Colonic mucosa (tissue), 4 donors: ENCODE measurements around the gene SMC3. TPM values are rescaled to one million over a fixed set of nuclear protein-coding genes. Genes with fewer than 3 reads are reported as not detected.

Source experiments
- DNase-seq: peaks from one replicate; pipeline ENCODE4 v3.0.0-alpha.2; 2020
- H3K27ac ChIP-seq: fragments of 200-600 bp; one replicate; pipeline ENCODE4 v1.8.0; 2021
- H3K27me3 ChIP-seq: fragments of 200-600 bp; one replicate; pipeline ENCODE4 v1.8.0; 2021
- H3K36me3 ChIP-seq: fragments of 200-600 bp; one replicate; pipeline ENCODE4 v1.8.0; 2021
- H3K4me1 ChIP-seq: fragments of 200-600 bp; one replicate; pipeline ENCODE4 v1.8.0; 2021; ENCODE audit warnings: mild to moderate bottlenecking
- H3K4me3 ChIP-seq: fragments of 200-600 bp; one replicate; pipeline ENCODE4 v1.8.0; 2021
- H3K9ac ChIP-seq, 2 donors: one replicate each; pipeline ENCODE4 v1.7.0; 2013; ENCODE audit warnings: control low read depth in 2 of 2, low read depth in 2 of 2, low read length in 2 of 2
- H3K9me3 ChIP-seq: fragments of 200-600 bp; one replicate; pipeline ENCODE4 v1.8.0; 2021
- intact Hi-C: fragments of 100-400 bp; cut with DNase I; formaldehyde crosslinking; loops from one replicate; pipeline ENCODE4 v1.14.1; 2022
- total RNA-seq, 2 donors: library from RNA; stranded (reverse); fragmentation: NEBNext Ultra II Directional in 1 of 2; extraction: Animal tissue kit (Norgen Biotek cat#: 25700) in 1 of 2; gene quantifications; one replicate each; pipeline ENCODE4 v1.2.1, GENCODE V29; 2021
- TF ChIP-seq, protein P1 (sequence below): fragments of 200-600 bp; IDR thresholded peaks from one replicate; pipeline ENCODE4 v1.8.0; 2022; ENCODE audit warnings: antibody characterized with exemption, mild to moderate bottlenecking
- donor health status: healthy.
- donor health status: DM: no; HTN: no; CAD: no.
- donor health status: DM: no; HTN: no; CAD: no.

Gene SMC3
- total RNA-seq, 2 donors from 2014 or later = 26.9 to 33.0 TPM

DNA sequence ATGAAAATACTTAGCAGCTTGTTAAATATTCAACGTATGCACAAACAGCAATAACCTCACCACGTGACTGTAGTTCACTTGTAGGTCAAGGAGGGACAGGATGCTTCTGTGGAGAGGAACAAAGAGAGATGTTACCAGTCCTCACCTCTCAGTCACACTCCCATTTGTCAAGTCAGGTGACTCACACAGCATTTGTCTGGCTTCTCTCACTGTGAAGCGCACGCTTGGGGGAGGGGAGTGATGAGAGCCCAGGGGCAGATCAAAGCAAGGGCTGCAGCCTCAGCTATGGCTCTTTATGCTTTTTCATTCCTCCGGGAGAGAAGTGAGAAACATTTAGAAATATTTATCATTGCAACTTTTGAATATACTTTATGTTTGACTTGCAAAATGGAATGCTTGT is 73.8 kb downstream of the SMC3 start:
- H3K27ac ChIP-seq = no peak overlapping the region
- peaks cover 10% of the 10 kb centered on the region for H3K4me1 ChIP-seq
- no peaks in the 10 kb centered on the region for H3K9me3 ChIP-seq
- no peak overlapping the region for H3K4me3 ChIP-seq
- no peak for DNase-seq
- peaks cover 49% of the 10 kb centered on the region for H3K27me3 ChIP-seq
- intact Hi-C loops = no loop called here
- no peaks in the 10 kb centered on the region for H3K36me3 ChIP-seq
- TF ChIP-seq, protein P1, sequence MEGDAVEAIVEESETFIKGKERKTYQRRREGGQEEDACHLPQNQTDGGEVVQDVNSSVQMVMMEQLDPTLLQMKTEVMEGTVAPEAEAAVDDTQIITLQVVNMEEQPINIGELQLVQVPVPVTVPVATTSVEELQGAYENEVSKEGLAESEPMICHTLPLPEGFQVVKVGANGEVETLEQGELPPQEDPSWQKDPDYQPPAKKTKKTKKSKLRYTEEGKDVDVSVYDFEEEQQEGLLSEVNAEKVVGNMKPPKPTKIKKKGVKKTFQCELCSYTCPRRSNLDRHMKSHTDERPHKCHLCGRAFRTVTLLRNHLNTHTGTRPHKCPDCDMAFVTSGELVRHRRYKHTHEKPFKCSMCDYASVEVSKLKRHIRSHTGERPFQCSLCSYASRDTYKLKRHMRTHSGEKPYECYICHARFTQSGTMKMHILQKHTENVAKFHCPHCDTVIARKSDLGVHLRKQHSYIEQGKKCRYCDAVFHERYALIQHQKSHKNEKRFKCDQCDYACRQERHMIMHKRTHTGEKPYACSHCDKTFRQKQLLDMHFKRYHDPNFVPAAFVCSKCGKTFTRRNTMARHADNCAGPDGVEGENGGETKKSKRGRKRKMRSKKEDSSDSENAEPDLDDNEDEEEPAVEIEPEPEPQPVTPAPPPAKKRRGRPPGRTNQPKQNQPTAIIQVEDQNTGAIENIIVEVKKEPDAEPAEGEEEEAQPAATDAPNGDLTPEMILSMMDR = no peak
- H3K9ac ChIP-seq = no peak overlapping the region

DNA sequence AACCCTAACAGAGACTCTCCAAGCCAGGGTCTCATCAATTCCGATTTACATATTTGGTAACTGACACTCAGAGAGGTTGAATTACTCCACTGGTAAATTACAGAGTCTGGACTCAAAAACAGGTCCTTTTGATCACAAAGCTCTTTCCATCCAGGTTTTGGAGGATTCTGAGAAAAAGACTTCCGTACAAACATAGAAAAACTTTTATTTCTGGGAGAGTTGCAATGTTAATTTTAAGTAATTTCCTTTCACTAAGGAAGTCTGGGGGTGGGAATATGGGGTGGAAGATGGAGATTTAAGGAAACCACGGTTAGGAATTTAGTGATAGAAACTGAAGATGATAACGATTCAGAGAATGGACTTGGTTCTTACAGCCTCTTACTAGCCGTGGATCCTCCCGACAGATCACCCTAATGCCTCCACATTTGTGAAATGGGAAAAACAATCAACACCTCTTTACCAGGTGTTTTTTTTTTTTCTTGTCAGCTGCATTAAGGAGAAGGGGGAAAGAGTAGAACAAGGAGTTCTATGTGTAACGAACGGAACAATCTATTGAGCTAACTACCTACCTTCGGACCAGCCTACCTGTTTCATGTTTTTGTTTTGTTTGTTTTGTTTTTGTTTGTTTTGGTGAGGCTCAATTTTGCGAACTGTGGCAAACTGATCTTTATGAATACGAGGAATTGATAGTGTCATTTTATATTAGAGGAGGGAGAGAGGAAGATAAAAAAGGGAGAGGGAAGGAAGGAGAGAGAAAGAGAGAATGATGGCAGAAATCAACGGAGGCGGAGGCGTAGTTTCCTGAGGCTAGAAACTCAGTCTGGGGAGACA is 74.9 kb downstream of the SMC3 start:
- Histone ChIP-seq H3K27ac (no peak overlapping the region), H3K4me3 (no peak overlapping the region), H3K27me3 (peaks cover 55% of the 10 kb centered on the region), H3K9ac (no peak overlapping the region), H3K4me1 (peaks cover 10% of the 10 kb centered on the region), H3K9me3 (no peaks in the 10 kb centered on the region), H3K36me3 (no peaks in the 10 kb centered on the region)
- DNase-seq = no peak
- TF ChIP-seq, protein P1 = no peak
- intact Hi-C loops = no loop called here

DNA sequence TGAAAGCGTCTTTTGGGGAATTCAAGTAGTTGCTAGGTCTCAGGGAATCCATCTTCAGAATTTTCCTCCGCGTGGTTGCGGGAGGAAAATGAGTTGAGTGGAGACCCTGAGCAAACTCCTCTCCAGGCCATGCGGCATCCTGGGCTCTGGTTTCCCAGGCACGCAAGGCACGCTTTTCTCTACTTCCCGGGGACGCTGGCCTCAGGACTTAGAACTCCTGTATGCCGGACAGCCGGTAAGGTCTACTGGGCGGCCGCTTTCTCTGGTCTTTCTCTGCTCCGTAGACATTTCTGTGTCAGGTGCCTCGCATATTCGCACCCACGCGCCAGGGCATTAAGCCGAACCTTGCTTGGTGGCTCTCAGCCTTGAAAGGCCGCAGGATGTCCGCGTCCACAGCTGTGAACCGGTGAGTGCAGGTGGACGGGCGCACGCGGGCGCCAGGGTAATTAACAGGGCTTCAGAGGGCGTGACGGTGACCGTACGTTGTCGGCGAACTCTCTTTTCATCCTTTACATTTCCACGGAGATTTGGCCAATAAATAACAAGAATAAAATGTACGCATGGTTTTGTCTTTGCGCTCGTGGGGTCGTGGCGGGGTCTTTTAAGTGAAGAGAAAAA is 75.6 kb downstream of the SMC3 start:
- Histone ChIP-seq H3K4me3 (peak overlapping the region; percentile 45), H3K9me3 (no peaks in the 10 kb centered on the region), H3K4me1 (peaks cover 10% of the 10 kb centered on the region), H3K36me3 (no peaks in the 10 kb centered on the region), H3K27me3 (peaks cover 55% of the 10 kb centered on the region), H3K9ac (no peak overlapping the region), H3K27ac (no peak overlapping the region)
- no peak for DNase-seq
- intact Hi-C loops = no loop called here
- TF ChIP-seq, protein P1 = no peak

DNA sequence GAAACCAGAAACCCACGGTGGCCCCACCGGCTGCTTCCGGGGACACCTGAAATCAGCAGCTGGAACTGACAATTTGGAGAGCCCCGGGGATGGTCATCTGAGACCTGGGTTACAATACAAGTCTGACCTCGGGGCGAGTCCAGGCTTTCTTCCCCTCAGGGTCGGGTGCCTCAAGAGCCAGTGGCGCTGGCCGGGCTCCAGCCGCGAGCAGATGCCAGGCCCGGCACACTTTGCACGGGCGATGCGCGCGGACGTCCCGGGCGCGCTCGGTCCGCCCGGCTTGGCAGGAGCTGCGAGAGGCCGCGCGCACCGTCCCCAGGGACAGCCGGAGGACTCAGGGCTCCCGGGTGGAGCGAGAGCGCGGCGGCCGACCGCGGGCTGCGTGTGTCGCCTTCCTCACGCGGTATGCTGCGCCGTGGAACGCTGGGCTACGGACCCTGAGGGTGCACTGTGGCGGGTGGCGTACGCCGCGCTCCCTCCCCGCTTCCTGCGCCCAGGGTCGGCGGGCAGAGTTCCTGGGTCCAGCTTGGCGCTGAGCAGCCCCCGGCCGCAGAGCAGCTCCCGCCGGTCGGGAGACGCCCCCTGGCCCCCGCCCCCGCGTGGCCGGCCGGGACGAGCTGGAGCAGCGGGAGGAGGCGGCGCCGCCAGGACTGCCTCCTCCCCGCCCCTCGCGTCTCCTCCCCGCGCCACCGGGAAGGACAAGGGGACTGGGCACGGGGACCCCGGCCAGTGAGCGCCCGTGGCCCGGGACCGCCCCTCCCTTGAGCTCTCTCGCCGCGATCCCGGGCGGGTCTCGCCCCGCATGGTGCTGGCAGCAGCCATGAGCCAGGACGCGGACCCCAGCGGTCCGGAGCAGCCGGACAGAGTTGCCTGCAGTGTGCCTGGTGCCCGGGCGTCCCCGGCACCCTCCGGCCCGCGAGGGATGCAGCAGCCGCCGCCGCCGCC is 76.4 kb downstream of the SMC3 start, which contains the start of gene RBM20:
Gene RBM20, plus strand, starts transcription at position 684 of the 945 bp plus-strand sequence. Its CDS starts 119 bp downstream, at position 803.
- peaks cover 55% of the 10 kb centered on the region for H3K27me3 ChIP-seq
- peak within 1 kb of the TSS; percentile 45 for H3K4me3 ChIP-seq
- intact Hi-C loops = no loop called here
- no peaks in the 10 kb centered on the region for H3K36me3 ChIP-seq
- peaks cover 10% of the 10 kb centered on the region for H3K4me1 ChIP-seq
- TF ChIP-seq, protein P1 = no peak
- H3K27ac ChIP-seq = no peak within 1 kb of the TSS
- H3K9me3 ChIP-seq = no peaks in the 10 kb centered on the region
- peak within 1 kb of the TSS in 1 of 2 donors; percentile 8 for H3K9ac ChIP-seq
- no peak for DNase-seq
